NCI-H2196 (cell line): Measurements from ENCODE around the gene CD7.

ENCODE experiments used
- DNase-seq: peaks from one replicate; lab custom pipeline; 2025; ENCODE audit not compliant: unreplicated experiment; lab: John Stamatoyannopoulos, UW

The CD7 gene

DNA sequence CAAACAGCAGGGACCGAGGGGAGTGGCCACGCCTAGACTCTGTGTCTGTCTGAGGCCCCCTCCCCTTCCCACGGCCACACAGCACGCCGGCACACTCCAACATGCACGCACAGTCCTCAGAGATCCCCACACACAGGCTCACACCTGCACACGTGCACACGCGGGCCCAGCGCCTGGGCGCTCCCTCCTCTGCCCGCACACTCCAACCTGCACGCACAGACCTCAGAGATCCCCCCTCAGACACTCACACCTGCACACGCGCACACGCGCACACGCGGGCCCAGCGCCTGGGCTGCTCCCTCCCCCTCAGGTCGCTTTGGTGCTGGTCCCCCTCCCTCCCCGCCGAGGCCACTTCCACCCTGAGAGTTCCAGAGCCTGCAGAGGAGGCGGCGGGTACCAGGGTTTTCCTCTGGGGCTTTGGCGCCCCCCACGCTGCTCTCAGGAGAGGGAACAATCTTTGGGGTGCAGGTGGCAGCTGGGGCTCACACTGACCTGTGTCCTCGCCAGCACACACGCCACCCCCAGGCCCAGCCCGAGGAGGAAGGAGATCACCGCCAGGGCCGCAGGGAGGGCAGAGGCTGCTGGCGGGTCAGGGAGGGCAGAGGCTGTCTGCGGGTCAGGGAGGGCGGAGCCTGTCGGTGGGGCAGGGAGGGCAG, 1.6 kb downstream of the CD7 start:
- DNase-seq: no peak

DNA sequence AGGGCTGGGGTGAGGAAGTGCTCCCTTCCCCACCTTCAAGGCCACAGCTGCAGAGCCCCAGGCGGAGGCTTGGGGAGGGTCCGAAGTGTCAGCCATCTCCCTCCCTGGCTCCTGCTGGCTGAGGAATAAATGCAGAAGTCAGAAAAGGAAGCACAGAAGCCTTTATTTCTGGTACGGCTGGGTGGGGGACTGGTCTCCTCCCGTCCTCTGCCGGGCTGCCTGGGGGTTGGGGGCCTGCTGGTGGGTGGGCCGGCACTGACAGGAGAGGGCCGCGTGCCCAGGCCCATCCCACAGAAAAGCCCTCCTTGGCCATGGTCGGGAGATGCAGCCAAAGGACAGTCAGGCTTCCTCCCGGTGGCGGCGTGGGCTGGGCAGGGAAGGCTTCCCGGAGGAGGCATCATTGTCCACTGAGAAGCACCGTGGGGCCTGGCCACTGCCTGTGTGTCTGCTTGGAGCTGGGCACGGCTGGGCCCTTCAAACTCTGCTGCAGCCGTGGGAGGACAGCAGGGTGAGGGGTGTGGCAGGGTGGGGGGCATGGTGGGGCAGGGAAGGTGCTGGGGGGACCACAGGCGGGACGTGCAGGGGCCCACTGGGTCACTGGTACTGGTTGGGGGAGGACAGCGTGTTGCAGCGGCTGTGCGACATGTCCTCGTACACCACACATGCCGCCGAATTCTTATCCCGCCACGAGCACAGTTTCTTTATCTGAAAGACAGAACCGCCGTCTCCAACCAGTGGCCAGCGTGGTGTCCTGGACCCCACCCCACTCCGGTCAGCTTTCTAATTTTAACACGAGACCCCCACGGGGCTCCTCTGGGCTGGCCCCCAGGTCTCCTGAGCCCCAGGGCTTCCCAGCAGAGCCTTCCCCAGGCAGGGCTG, 2.4 kb downstream of the CD7 start:
- no peak for DNase-seq

DNA sequence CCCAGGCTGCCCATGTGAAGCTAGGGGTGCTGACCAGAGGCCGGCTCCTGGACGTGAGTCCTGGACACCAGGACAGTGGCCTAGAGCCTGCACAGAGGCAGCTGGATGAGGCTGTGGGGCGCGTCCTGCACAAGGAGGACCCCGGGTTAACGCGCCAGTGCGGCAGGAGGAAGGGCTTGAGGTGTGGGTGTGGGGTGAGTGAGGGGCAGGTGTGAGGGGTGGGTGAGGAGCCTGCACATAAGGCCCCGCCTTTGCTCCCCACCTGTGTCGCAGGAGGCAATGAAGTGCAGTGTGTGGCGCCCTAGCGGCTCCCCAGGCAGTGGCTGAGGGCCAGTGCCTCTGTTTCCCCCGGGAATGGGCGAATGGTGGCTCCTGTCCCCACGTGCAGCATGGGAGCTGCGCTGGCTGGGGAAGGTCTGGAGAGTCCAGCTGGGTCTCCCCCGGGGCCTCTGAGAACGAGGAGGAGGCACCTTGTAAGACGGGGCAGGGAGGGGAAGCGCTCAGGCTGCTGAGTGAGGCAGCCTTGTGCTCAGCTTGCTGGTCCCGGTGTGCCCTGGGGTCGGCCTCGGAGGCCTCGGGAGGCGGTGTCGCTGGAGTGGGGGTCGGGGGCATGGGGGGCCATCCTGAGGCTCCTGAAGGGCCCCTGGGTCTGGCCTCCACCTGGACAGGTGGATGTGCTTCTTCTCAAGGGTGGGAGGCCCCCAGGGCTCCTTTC, 3.2 kb downstream of the CD7 start:
- no peak for DNase-seq

- no peak for DNase-seq
Measured at GRCh38 chr17:82313195-82314011, 4.0 kb downstream of the CD7 start.

DNA sequence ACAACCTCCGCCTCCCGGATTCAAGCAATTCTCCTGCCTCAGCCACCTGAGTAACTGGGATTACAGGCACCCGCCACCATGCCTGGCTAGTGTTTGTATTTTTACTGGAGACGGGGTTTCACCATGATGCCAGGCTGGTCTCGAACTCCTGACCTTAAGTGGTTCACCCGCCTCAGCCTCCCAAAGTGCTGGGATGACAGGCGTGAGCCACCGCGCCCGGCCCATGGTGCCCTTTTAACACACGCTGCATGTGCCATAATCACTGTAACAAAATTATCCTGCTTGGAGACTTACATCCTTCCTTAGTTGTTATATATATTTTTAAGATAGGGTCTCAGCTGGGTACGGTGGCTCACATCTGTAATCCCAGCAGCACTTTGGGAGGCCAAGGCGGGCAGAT, 5.4 kb downstream of the CD7 start:
- no peak for DNase-seq

DNA sequence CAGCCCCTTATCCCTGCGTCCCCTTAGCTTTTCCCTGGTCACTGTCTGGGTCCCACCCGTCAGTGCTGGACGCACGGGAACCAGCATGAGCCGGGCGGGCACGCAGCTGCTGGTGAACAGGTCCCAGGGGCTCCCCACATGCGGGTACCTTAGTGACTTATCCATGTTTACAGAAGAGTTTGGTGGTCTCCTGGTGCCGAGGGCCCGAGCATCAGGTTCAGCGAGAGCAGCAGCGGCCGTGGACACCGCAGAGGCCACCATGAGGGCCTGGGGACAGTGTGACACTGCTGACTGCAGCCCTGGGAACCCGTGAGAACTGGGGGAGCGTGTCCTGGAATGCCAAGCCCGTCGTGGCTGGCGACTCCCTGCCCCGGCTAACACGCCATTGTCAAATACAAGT, 6.5 kb downstream of the CD7 start:
- DNase-seq: no peak

DNA sequence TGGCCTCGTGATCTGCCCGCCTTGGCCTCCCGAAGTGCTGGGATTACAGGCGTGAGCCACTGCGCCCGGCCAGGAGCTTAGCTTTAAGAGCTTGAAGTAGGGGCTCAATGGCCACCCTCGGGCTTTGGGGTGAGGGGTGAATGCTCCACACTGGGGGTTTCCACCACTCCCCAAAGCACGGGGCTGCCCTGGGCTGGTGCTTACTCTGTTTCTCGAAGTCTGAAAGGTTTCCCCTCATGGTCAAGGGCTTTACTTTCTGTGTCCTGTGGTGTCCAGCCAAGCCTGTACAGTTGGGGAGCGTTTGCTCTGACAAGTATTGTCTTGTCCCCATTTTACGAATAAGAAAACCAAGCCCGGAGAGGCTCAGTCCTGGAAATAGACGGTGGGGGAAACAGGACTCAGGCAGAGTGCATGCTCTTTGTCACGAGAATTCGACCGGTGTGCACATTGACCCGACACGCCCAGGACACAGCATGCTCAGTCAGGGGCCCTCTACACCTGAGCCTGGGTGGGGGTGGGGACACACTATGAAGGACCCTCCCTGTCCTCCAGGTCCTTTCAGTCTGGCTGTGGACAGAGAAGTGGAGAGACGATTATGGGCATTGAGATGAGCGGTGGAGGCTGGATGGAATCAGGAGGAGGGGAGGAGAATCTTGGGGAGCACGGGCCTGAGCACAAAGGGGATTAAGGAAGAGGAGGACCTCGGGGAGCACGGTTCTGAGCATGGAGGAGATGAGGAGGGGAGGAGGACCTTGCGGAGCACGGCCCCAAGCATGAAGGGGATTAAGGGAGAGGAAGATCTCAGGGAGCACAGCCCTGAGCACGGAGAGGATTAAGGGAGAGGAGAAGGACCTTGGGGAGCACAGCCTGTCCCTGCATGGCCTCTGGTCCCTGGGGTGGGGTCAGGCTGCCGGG, 7.5 kb downstream of the CD7 start:
- DNase-seq: no peak

DNA sequence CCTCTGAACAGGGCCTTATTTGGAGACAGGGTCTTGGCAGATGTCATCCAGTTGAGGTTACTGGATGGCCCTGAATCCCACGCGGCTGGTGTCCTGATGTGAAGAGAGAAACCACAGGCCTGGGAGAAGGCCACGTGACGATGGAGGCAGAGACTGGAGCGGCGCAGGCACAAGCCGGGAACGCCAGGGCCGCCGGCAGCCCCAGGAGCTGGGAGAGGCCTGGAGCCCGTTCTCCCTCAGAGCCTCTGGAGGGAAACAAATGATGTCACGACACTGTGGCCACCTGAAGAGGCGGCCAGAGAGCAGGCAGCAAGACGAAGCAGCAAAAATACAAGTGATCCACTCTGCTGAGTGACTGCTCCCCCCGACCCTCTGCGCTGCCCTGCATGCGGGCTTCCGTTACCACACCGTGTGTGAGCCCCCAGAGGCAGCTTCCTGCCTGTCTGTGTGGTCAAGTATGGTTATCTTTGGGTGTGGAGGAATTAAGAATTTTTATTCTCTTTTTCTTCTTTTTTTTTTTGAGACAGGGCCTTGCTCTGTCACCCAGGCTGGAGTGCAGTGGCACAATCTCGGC, 11.6 kb downstream of the CD7 start:
- DNase-seq: no peak

- DNase-seq: peak; percentile 60
Measured at GRCh38 chr17:82304826-82305726, 12.3 kb downstream of the CD7 start.

GRCh38 chr17:82303944-82304808, 13.2 kb downstream of the CD7 start:
- no peak for DNase-seq

DNA sequence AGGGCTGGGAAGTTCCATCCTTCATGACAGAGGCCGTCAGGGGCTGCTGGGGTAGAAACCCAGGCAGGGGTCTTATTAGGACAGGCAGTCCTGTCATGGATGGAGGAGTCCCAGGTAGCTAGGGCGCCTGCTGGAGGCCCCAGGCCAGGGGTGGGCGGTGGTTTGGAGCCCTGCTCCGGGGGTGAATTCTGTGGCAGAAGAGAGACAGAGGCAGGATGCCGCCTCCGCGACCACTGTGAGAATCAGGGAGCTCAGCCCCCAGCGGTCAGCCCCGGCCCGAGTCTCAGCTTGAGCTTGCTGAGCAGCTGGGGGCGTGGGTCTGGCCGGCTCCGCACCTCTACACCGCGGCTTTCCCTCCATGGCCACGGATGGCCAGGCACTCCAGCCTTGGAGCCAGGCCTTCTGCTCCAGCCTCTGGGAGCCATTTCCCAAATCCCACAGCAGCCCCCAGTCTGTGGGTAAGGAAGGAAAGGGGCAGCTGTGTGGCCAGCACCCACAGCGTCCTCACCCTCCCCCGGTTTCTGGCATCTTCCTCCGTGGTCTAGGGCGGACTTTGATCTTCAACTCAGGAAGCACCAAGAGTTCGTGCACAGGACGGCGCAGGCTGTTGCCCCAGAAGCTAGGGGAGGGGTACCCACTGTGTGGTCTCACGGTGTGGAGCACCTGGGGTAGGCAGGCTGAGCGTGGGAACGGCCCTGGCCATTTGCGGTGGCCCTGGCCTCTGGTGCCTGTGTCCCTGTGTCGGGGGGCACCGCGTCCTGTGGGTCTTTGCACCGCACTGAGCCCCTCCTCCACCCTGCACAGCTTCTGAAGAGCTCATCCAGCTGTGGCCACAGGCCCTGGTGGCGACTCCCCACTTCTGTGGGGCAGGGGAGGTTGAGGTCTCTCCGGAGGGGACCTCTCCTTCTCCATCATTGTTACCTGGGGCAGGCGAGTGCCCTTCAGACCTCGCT, 14.1 kb downstream of the CD7 start:
- DNase-seq: no peak

GRCh38 chr17:82302568-82302963, 14.8 kb downstream of the CD7 start:
- DNase-seq: no peak

- no peak for DNase-seq
Measured at GRCh38 chr17:82301916-82302567, 15.4 kb downstream of the CD7 start.

GRCh38 chr17:82301300-82301915, 16.0 kb downstream of the CD7 start:
- DNase-seq: no peak

GRCh38 chr17:82300707-82301270, 16.6 kb downstream of the CD7 start:
- DNase-seq: peak; percentile 56
